Subcutaneous adipose tissue (tissue), 4 donors: ENCODE results near the gene HSPG2. TPM values are rescaled to one million over a fixed set of nuclear protein-coding genes. Genes with fewer than 3 reads are reported as not detected.

Experiments used
- CTCF ChIP-seq: fragments of 450-650 bp; IDR thresholded peaks from one replicate; pipeline ENCODE4 v1.5.1; 2016; ENCODE audit warnings: low read depth, mild to moderate bottlenecking, control low read depth, antibody characterized with exemption, moderate library complexity
- total RNA-seq, 4 donors: library from RNA; depleted of rRNA; stranded (reverse); fragments of >200 nt; gene quantifications; one replicate each; pipeline ENCODE4 v1.1.0, GENCODE V29; 2016

The HSPG2 gene
- total RNA-seq, 4 donors from 2014 or later = 90.5 to 556 (median 207) TPM

DNA sequence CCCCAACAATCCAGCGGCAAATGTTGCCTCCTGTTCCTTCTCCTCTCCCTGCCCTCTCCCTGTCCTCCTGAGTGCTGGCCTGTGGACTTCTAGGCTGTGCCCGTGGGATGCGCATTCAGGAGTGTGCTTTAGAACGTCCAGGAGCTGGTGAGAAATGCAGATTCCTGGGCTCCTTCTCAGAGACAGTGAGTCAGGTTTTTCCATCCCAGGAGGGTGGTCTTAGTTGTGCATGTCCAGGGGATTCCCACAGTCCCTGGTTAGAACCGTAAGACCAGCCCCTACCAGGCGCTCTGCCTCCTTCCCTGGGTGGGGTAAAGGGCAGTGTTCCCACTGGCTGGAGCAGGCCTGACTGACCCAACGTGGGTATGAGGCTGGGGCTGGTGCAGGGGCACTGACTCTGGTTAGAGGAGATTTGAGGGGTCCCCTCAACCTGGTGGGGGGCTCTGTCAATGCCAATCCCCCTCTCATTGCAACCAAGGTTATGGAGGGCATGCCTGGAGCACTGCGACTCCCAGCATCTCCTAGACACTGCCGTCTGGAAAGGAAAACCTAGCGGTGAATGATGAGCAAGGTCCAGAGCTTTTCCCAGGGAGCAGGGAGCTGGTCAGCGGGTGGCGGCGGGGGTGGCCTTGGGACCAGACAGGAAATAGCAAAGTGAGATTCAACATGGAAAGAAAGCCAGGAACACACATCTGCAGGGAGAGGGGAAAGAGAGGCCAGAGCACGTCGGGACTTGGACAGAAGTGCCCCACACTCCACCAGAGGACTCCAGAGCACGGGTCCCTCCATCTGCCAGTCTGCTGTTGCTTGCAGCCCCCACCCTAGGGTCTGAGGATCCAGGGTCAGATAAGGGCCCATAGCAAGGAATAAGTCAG is 38.5 kb downstream of the HSPG2 start:
- TF ChIP-seq CTCF = no peak

- TF ChIP-seq CTCF = no peak
Observed at GRCh38 chr1:21897844-21898243, 39.3 kb downstream of the HSPG2 start.

GRCh38 chr1:21896652-21897532 is 40.2 kb downstream of the HSPG2 start:
- no peak for TF ChIP-seq CTCF

DNA sequence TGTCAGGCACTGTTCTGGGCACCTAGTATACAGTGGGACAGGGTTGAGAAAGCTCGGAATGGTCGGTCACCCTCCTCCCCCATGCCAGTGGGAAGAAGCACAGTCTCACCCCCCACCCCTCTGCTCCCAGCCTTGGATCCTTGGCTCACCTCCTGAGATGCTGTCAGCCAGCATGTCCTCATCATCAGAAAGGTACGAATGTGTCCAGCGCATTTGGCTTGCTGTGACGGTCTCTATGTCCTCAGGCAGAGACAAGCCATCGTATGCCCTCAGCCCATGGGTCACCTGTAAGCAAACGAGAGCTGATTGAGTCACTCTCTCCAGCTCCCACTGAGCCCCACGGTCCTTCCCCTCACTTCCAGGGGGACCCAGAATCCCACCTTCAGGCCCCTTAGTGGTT is 41.1 kb downstream of the HSPG2 start:
- TF ChIP-seq CTCF = no peak

- no peak for TF ChIP-seq CTCF
Observed at GRCh38 chr1:21894034-21894881, 42.9 kb downstream of the HSPG2 start.

DNA sequence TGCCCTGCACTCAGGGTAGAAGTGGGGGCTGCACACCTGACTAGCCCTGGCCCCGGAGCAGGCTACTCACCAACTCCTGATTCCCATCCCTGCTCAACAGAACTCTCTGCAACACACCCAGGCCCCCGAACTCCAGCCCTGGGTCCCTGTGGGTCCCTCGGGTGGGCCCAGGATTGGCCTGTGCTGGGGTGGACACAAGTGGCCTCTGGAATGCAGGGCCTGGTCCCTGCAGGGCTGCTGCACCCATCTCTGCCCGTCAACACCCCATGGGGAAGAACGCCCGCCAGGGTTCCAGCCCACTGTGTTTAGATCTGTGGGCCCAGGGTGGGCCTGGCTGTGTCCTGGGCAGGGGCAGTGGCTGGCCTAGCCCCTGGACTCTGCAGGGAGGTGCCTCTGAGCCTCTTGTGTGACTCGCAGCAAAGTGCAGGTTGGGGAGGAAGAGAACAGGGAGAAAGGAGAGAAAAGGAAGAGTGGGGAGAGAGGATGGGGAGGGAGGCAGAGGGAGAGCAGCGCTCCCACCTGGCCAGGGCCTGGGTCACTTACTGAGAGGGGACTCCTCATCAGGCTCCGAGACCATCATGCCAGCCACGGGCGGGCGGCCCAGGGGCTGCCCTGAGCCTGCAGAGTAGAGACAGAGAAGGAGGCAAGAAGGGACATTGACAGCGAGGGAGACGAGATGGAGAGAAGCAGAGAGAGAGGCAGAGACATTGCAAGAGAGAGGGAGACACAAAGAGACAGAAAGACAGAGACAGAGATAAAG is 43.9 kb downstream of the HSPG2 start:
- no peak for TF ChIP-seq CTCF
